Thyroid gland (tissue), 4 donors: ENCODE data around the gene GLCE. TPM values are rescaled to one million over a fixed set of nuclear protein-coding genes. Genes with fewer than 3 reads are reported as not detected.

ENCODE experiments used
- DNase-seq, 2 donors: peaks; one replicate each; pipeline ENCODE4 v3.0.0-alpha.2; 2019
- H3K27ac ChIP-seq, 3 donors: fragments of 200-600 bp; sonication (generic); 1 replicate in 2 of 3; 2 replicates in 1 of 3; pipeline ENCODE4 v1.5.1; 2016 to 2019; ENCODE audit warnings: mild to moderate bottlenecking in 1 of 3, moderate library complexity in 1 of 3
- H3K27me3 ChIP-seq: fragments of 200-600 bp; sonication (generic); one replicate; pipeline ENCODE4 v1.5.1; 2019
- H3K36me3 ChIP-seq, 2 donors: fragments of 200-600 bp; sonication (generic); one replicate each; pipeline ENCODE4 v1.5.1; 2016 to 2019
- H3K4me1 ChIP-seq, 2 donors: fragments of 200-600 bp; sonication (generic); one replicate each; pipeline ENCODE4 v1.5.1; 2017 to 2019
- H3K4me3 ChIP-seq, 3 donors: fragments of 200-600 bp; sonication (generic); replicated peaks in 1 of 3; 1 replicate in 2 of 3; 2 replicates in 1 of 3; pipeline ENCODE4 v1.5.1; 2016; ENCODE audit warnings: mild to moderate bottlenecking in 1 of 3
- H3K9me3 ChIP-seq: fragments of 200-600 bp; sonication (generic); one replicate; pipeline ENCODE4 v1.5.1; 2017
- CTCF ChIP-seq, 6 experiments: fragments of 200-600 bp in 3 of 6; fragments of 450-650 bp in 3 of 6; sonication (generic) in 3 of 6; IDR thresholded peaks; one replicate each; pipeline ENCODE4 v1.5.1; 2016 to 2019; ENCODE audit warnings: antibody characterized with exemption in 6 of 6, mild to moderate bottlenecking in 2 of 6, inconsistent platforms in 1 of 6, moderate library complexity in 1 of 6
- POLR2A ChIP-seq, 2 donors: fragments of 450-650 bp; IDR thresholded peaks; one replicate each; pipeline ENCODE4 v1.6.1; 2017; ENCODE audit warnings: antibody characterized with exemption in 2 of 2, mild to moderate bottlenecking in 2 of 2, moderate library complexity in 1 of 2
- WGBS, 2 donors: methylation state at CpG; one replicate each; pipeline ENCODE4 v1.1.5; 2017; 5-methylcytosine and 5-hydroxymethylcytosine counted together
- intact Hi-C: fragments of 100-400 bp; cut with DNase I; formaldehyde crosslinking; loops from one replicate; pipeline ENCODE4 v1.15.1; 2023
- total RNA-seq, 4 donors: library from RNA; depleted of rRNA; stranded (reverse); fragments of >200 nt; gene quantifications; one replicate each; pipeline ENCODE4 v1.2.3, GENCODE V29; 2016

GLCE gene
- total RNA-seq, 4 donors from 2014 or later = 7.6 to 16.1 (median 11.9) TPM

- 80 to 87% methylated on average over 14 to 15 of the region's 20 CpGs for WGBS, 2 donors
- no peaks in the 10 kb centered on the region for H3K36me3 ChIP-seq
- no peak for DNase-seq
Observed at GRCh38 chr15:69305204-69305931, 144.9 kb downstream of the GLCE start.

GRCh38 chr15:69305933-69306568 lies 145.6 kb downstream of the GLCE start:
- Histone ChIP-seq H3K27ac (no peak overlapping the region), H3K36me3 (no peaks in the 10 kb centered on the region), H3K27me3 (no peaks in the 10 kb centered on the region), H3K4me1 (no peaks in the 10 kb centered on the region), H3K4me3 (no peak overlapping the region), H3K9me3 (no peaks in the 10 kb centered on the region)
- WGBS, 2 donors = 91 to 95% methylated on average over 9 of the region's 9 CpGs
- intact Hi-C loops = no loop called here
- TF ChIP-seq CTCF (IDR thresholded peaks at IDR 0.05) (no peak), POLR2A (IDR thresholded peaks at IDR 0.05) (no peak)
- DNase-seq = no peak

More at GRCh38 chr15:69305204-69305931, 144.9 kb downstream of the GLCE start:
- H3K4me3 ChIP-seq = no peak overlapping the region
- no peak overlapping the region for H3K27ac ChIP-seq
- H3K9me3 ChIP-seq = no peaks in the 10 kb centered on the region
- no peaks in the 10 kb centered on the region for H3K4me1 ChIP-seq
- TF ChIP-seq CTCF (IDR thresholded peaks at IDR 0.05) (no peak), POLR2A (IDR thresholded peaks at IDR 0.05) (no peak)
- intact Hi-C loops = no loop called here
- no peaks in the 10 kb centered on the region for H3K27me3 ChIP-seq

GRCh38 chr15:69307939-69308338 lies 147.5 kb downstream of the GLCE start:
- DNase-seq = no peak
- Histone ChIP-seq H3K4me3 (no peak overlapping the region), H3K36me3 (no peaks in the 10 kb centered on the region), H3K4me1 (peaks cover 0 to 5% of the 10 kb centered on the region in 2 donors), H3K9me3 (no peaks in the 10 kb centered on the region), H3K27me3 (no peaks in the 10 kb centered on the region), H3K27ac (no peak overlapping the region)
- no peak for TF ChIP-seq POLR2A (IDR thresholded peaks at IDR 0.05)
- no peak for TF ChIP-seq CTCF (IDR thresholded peaks at IDR 0.05)
- intact Hi-C loops = no loop called here
- 89 to 96% methylated on average over 2 to 3 of the region's 3 CpGs for WGBS, 2 donors

GRCh38 chr15:69308949-69309348 lies 148.5 kb downstream of the GLCE start:
- H3K27ac ChIP-seq = no peak overlapping the region
- WGBS, 2 donors = 81 to 86% methylated on average over 5 of the region's 5 CpGs
- H3K9me3 ChIP-seq = no peaks in the 10 kb centered on the region
- no peak for TF ChIP-seq POLR2A (IDR thresholded peaks at IDR 0.05)
- no peak for TF ChIP-seq CTCF (IDR thresholded peaks at IDR 0.05)
- DNase-seq = no peak
- H3K36me3 ChIP-seq = no peaks in the 10 kb centered on the region
- intact Hi-C loops = no loop called here
- peaks cover 0 to 5% of the 10 kb centered on the region in 2 donors for H3K4me1 ChIP-seq
- H3K4me3 ChIP-seq = no peak overlapping the region
- no peaks in the 10 kb centered on the region for H3K27me3 ChIP-seq

GRCh38 chr15:69311319-69311721 lies 150.9 kb downstream of the GLCE start:
- WGBS, 2 donors = 60 to 67% methylated on average over 5 of the region's 5 CpGs
- H3K9me3 ChIP-seq = no peaks in the 10 kb centered on the region
- peaks cover 0 to 5% of the 10 kb centered on the region in 2 donors for H3K4me1 ChIP-seq
- no peak overlapping the region for H3K4me3 ChIP-seq
- H3K36me3 ChIP-seq = no peaks in the 10 kb centered on the region
- no peaks in the 10 kb centered on the region for H3K27me3 ChIP-seq
- no peak overlapping the region for H3K27ac ChIP-seq
- no peak for DNase-seq
- intact Hi-C loops = no loop called here
- TF ChIP-seq CTCF (IDR thresholded peaks at IDR 0.05) (no peak), POLR2A (IDR thresholded peaks at IDR 0.05) (no peak)
